GM19240 (cell line): ENCODE results near the gene PDE9A.

Experiments used
- DNase-seq: peaks from one replicate; pipeline ENCODE4 v3.0.0; 2011; ENCODE audit warnings: low spot score; ENCODE audit not compliant: insufficient read length

Gene PDE9A

GRCh38 chr21:42670058-42670880 is 16.8 kb downstream of the PDE9A start:
- no peak for DNase-seq

DNA sequence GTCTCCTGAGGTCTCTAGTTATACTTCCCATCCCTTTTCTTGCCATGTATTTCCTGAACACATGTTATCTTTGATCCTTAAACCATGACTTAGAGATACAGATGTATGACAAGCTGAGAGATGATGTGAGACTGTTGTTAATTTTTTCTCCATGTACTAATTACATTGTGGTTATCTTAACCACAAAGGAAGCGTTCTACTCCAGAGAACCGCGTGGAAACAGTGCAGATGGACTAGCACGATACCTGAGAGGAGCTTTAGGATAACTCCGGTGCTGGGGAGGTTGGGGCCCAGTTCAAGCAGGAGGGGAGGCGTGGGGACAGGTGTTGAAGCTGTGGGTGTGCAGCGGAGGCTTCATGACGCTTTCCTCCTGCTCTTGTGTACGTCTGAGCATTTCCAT is 17.5 kb downstream of the PDE9A start:
- no peak for DNase-seq

DNA sequence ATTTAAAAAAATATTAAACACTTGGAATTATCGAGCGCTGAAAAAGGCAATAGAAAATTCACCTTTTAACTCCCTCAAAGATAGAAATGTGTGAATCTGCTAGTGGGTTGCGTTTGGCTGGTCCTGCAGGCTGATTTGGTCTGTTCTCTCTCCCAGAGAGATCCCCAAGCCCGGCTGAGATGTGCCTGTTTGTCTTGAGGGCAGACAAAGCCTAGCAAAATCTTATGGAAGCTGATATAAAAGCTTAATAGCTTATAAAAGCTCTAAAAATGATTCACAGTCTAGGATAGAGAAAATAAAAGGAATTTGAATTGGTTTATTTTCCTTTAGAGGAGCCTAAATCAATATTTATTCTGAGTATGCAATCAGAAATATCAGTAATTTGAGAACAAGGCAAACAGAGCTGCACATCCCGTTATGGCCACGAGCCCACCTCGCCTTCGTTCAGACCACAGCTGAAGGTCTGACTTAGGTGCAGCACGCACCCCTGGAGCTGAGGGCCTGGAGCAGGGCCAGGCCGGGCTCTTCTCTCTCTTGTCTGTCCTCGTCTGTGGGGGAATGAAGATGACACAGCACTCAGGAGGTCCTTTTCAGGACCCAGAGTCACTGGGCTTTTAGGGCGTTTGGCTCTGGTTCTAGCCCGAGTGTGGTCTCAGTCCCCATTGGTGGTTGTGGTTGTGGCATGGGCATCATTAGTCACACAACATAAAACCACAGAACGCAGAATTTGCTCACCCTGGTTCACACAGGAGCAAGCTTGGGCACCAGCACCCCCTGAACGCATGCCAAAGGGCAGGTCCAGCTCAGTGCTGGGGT is 18.6 kb downstream of the PDE9A start:
- no peak for DNase-seq

- no peak for DNase-seq
Observed at GRCh38 chr21:42672699-42673458, 19.5 kb downstream of the PDE9A start.

DNA sequence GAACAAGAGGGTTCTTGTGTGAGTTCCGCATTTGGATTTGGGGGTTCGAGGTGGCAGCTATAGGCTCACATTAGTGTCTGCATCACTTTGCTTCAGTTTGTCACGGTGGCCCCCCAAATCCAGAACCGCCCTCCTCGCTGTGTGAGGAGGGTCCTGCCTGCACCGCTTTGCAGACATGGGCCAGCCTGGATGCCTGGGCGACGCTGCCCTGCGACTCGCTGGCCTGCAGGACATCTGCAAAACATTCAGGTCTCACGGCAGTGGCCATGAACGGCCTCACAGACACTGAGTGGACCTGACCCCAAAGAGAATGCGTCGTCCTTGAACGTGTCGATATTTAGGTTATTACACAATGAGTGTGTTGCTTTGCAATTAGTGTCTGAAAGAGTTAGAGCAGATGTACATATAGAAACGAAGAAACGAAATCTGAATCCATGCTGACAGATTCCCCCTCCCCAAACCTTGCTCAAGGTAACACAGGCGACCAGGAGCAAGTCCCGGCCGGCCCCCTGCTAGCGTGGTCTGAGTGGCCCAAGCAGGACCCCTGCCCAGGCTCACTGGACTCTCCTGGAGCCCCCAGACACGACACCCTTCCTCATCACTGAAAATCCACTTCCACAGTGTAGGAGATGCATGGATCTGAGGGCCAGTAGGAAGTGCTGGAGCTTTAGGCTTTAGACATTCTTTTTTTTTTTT is 20.4 kb downstream of the PDE9A start:
- DNase-seq, result no peak

- DNase-seq, result no peak
Observed at GRCh38 chr21:42674351-42674940, 21.0 kb downstream of the PDE9A start.

DNA sequence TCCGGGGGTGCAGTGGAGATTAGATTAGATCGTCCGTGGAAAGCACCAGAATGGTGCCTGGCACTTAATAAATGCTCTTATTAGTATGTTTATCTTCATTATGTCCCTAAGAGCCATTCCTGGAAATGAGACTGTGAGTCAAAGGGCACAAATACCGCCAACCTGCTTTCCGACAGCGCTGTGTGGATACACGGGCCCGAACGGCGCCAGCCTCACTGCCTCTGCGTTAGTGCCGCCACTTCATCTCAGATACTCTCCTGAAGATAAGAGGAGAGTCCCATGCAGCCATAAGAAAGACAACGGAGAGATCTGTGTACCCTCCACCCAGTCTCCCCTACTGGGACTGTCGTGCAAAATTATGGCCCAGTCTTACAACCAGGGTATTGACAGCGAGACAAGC is 22.0 kb downstream of the PDE9A start:
- no peak for DNase-seq

GRCh38 chr21:42676808-42677207 is 23.4 kb downstream of the PDE9A start:
- DNase-seq, result no peak

DNA sequence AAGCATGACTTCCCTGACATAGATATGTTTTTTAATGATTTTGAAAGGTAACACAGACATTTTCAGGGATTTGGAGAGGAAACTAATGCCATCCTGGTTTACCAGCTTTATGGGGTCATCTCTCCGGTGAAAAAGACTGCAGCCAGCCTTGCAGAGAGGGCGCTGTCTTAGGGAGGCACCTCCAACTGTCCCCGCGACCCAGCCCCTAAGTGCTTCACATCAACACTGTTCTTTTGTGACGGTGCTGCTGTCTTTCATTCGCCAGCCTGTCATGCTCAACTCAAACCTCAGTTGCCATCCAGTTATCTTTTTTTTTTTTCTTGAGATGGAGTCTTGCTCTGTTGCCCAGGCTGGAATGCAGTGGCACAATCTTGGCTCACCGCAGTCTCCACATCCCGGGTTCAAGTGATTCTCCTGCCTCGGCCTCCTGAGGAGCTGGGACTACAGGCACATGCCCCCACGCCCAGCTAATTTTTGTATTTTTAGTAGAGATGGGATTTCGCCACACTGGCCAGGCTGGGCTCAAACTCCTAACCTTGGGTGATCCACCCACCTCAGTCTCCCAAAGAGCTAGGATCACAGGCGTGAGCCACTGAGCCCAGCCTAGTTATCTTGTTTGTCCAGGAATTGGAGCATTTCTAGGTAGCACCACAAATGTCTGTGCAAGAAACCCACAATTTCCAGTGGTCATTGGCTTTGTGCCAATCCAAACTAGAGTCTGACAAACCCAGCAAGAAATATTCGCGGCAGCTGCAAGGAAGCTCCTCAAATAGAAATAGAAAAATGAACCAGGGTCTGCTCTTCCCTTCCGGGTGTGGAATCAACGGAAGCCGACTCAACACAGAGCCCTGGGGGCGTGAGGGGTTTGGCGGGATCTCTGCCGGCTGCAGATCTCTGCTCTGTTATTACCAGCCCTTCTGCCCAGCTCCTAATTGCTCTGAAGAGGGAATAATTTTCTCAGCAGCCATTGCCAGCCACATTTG is 24.2 kb downstream of the PDE9A start:
- DNase-seq, result no peak

DNA sequence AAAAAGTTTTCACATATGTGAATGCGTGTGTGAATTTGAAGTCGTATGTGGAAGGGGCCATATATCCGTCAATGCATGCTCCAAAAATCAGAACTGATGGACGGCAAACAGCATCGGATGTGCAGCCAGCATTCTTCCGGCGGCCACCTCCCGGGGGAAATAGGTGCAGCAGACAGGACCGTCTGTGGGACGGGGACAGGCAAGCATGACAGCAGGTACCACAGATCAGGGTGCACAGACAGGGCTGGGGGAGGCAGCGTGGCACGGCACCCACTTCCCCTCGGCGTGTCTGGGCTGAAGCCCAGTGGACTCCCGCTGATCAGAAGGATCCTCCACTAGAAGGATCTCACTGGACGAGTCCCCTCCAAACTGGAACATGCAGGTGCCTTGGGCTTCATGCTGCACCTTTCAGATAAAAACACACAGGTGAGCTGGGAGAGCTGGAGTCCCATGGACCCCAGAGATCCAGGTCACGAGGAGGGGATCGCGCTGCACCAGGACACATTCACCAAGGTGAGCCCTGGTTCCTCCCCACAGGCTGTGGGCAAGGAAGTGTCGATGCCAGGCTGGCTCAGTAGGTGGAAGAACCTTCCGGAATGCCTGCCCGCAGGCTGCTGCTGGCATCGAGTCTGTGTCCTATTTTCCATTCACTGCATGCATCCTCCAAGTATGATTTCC is 25.3 kb downstream of the PDE9A start:
- DNase-seq, result no peak

DNA sequence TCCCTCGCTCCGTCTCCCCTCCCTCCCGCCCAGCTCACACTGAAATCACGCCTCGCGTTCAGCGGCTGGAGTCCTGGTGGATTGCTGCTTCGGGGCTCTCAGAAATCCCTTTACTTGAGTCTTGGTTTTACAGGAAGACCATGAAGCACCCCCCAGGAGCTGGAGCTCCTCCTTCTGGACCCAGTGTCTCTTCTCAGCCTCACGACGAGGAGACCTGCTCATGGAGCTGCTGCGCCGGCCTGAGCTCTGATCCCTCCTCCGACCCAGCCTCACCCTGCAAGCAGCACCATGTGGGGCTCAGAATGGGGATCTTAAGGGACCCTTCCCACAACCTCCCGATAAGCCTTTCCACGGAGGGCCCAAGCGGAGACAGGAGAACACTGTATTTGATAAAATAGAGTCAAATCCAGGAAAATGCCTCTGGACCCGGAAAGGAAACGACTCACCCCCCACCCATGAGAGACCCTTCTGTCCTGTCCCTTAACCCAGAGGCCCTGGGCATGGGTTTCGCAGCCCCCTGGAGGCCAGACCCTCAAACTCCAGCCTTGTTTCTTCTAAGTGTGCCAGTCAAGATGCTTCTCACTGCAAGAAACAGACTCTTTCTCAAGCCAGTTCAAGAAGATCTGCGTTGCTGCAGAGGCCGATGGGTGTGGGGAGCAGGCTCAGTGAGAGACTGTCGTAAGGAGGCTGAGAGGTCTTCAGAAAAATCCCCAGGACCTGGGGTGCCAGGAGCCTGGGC is 26.1 kb downstream of the PDE9A start:
- no peak for DNase-seq

DNA sequence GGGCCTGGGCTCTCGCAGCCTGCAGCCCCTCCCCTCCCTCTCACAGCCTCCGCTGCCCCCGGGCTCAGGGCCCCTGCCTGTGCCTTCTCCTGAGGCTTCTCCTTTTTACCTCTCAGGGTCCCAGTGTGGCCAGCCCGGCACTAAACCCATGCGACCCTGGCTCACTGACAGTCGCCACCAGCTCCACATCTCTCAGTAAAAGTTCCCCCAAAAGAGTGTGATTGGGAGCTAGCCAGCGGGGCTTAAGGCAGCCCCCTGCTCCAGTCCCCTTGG is 26.6 kb downstream of the PDE9A start:
- no peak for DNase-seq

DNA sequence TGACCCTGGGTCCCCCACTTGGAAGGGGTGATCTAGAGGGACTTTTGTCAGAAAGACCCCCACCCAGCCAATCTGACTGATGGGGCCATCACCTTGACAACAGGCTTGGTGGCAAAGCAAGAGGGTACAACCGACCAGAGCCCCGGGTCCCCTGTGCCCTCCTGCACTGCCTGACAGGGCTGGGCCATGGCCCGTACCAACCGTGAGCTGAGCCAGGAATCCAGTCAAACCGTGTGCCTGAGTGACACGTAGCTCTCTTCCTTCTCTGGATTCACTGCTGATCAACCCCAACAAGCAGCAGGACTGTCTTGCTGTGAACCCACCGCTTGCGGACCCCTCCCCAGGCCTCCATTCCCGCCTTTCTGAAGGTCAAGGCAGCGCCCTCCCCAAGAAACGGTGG is 27.0 kb downstream of the PDE9A start:
- DNase-seq, result no peak

DNA sequence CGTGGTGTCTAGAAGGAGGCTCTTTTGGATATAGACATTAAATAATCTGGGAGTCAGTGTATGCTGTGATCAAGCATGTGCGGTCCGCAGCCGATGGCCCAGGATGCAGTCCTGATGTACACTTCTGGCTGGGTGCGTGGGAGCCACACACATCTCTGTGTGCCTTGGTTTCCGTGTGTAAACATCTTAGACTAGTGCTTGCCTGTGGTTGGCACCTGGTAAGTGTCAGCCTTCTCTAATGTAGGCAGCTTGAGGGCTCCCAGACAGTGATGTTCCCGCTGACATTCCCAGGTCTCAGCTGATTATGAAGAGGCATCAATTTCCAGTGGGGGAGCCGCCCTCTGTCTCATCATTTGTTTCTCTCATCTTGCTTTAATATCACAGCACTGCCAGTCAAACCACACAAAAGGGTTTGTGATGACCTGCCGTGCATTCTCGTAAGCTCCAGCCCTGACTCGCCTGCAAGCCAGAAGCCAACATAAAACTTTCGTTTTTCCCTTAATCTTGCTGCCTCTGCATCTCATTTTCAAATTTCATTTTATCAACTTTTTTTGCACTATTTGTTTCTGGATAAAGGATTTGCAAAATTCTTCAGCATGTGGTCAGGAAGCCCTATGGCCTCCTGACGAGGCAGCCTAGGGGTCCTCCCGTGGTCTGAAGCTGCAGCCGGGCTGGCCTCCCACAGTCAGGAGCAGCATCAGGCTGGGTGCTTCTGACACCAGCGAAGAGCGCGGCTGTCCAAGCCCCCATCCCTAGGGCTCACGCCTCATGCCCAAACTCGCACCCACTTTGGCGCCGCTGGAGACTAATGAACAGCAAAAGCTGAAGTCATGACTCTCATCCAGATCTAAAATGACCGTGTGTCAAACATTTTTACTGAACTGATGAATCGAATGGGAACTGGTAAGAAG is 28.1 kb downstream of the PDE9A start:
- no peak for DNase-seq

- no peak for DNase-seq
Observed at GRCh38 chr21:42682661-42683210, 29.3 kb downstream of the PDE9A start.

- no peak for DNase-seq
Observed at GRCh38 chr21:42683371-42684108, 30.1 kb downstream of the PDE9A start.
